Left ventricle myocardium inferior (tissue), 1 donor: ENCODE data around the gene MLEC. TPM values are rescaled to one million over a fixed set of nuclear protein-coding genes. Genes with fewer than 3 reads are reported as not detected.

ENCODE experiments used
- DNase-seq: peaks from one replicate; pipeline ENCODE4 v3.0.0-alpha.2; 2020
- H3K27ac ChIP-seq: fragments of 200-600 bp; replicated peaks from 2 replicates; pipeline ENCODE4 v1.8.0; 2021
- H3K27me3 ChIP-seq: fragments of 200-600 bp; 2 replicates; pipeline ENCODE4 v1.8.0; 2021; ENCODE audit warnings: low read depth
- H3K36me3 ChIP-seq: fragments of 200-600 bp; 2 replicates; pipeline ENCODE4 v1.8.0; 2021
- H3K4me1 ChIP-seq: fragments of 200-600 bp; 2 replicates; pipeline ENCODE4 v1.8.0; 2021
- H3K4me3 ChIP-seq: fragments of 200-600 bp; 2 replicates; pipeline ENCODE4 v1.8.0; 2021; ENCODE audit warnings: mild to moderate bottlenecking, moderate library complexity
- H3K9me3 ChIP-seq: fragments of 200-600 bp; replicated peaks from 2 replicates; pipeline ENCODE4 v1.8.0; 2021
- intact Hi-C: fragments of 100-400 bp; cut with micrococcal nuclease; formaldehyde crosslinking; loops from one replicate; pipeline ENCODE4 v1.11.0; 2022
- total RNA-seq: library from RNA; stranded (reverse); fragmentation: NEBNext Ultra II Directional; extraction: Animal tissue kit (Norgen Biotek cat#: 25700); gene quantifications from one replicate; pipeline ENCODE4 v1.2.1, GENCODE V29; 2021
- TF ChIP-seq, protein P1 (sequence below): fragments of 200-600 bp; IDR thresholded peaks from 2 replicates; pipeline ENCODE4 v1.8.0; 2021; ENCODE audit warnings: antibody characterized with exemption, mild to moderate bottlenecking, borderline replicate concordance
- donor health status: DM: no; HTN: yes; CAD: no; lungs with severe emphysema.

Gene MLEC
- total RNA-seq, 1 donor from 2014 or later, result 120 TPM

DNA sequence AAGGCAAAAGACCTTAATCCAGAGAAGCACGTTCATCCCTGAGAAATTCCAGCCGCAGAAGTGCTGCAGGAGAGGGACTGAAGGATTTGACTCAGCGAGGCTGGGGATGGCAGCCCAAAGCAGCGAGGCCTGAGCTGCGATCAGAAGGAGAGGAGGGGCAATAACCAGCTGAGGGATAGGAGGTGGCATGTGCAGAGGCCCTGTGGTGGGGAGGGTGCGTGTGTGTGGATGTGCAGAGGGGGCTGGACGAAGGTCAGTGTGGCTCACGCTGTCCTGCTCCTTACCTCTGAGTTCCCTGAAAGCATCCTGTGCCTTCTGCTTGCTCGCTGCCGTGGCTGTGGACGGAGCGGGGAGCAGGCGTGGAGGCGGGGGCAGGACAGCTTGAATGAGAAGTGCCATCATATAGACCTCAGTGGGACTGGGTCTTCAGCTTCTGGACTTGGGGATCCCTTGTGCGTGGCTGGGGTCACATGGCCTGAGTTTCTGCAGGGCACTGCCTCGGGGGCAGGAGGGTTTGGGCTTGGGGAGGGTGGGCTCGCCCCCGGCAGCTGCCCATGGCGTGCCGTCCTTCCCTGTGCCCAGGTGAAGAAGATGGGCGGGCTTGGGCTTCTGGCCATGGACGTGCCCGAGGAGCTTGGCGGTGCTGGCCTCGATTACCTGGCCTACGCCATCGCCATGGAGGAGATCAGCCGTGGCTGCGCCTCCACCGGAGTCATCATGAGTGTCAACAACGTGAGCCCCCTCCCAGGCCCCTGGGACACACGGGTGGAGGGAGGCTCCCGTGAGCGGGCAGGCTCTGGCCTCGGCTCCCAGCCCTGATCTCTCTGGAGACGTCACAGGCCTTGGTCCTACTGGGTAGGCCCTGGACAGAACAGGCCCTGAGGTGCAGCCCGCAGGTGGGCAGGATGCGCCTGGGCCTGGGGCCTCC is 49.7 kb downstream of the MLEC start:
- no peak for DNase-seq
- Histone ChIP-seq H3K9me3 (no peaks in the 10 kb centered on the region), H3K4me3 (no peak overlapping the region), H3K27me3 (no peaks in the 10 kb centered on the region), H3K4me1 (no peaks in the 10 kb centered on the region), H3K27ac (no peak overlapping the region), H3K36me3 (peaks cover 26% of the 10 kb centered on the region)
- TF ChIP-seq, protein P1, sequence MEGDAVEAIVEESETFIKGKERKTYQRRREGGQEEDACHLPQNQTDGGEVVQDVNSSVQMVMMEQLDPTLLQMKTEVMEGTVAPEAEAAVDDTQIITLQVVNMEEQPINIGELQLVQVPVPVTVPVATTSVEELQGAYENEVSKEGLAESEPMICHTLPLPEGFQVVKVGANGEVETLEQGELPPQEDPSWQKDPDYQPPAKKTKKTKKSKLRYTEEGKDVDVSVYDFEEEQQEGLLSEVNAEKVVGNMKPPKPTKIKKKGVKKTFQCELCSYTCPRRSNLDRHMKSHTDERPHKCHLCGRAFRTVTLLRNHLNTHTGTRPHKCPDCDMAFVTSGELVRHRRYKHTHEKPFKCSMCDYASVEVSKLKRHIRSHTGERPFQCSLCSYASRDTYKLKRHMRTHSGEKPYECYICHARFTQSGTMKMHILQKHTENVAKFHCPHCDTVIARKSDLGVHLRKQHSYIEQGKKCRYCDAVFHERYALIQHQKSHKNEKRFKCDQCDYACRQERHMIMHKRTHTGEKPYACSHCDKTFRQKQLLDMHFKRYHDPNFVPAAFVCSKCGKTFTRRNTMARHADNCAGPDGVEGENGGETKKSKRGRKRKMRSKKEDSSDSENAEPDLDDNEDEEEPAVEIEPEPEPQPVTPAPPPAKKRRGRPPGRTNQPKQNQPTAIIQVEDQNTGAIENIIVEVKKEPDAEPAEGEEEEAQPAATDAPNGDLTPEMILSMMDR, result no peak
- intact Hi-C loops, result loop anchor here (2.0 kb wide), 1 partner anchor 66 kb away; no protein-coding TSS in a partner anchor

DNA sequence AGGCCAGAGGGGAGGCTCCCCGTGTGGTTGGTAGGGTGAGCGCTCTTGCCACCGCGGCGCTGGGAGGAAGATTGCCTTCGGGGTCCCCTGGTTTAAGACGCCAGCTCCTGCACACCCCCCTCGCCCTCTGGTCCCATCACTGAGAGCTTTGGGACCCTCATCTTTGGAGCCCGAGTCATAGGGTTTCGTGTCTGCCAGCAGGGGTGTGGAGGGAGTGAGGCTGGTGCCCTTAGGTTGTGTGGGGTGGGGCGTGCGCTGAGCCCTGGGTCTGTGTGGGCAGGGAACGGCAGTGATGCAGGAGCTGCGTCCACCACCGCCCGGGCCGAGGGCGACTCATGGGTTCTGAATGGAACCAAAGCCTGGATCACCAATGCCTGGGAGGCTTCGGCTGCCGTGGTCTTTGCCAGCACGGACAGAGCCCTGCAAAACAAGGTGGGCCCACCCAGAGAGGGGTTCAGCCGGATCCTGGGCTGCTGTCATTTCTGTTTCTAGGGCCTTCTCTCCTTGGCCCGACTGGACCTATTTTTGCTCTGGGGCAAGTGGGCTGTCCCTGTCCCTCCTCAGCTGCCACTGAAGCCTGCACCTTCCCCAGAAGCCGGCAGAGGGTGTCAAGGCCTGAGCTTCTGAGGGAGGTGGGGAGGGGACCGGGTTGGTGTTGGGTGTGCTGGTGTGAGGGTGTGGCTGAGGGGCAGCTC is 50.8 kb downstream of the MLEC start:
- intact Hi-C loops, result loop anchor here (2.0 kb wide), 1 partner anchor 65 kb away; no protein-coding TSS in a partner anchor
- no peak overlapping the region for H3K27ac ChIP-seq

DNA sequence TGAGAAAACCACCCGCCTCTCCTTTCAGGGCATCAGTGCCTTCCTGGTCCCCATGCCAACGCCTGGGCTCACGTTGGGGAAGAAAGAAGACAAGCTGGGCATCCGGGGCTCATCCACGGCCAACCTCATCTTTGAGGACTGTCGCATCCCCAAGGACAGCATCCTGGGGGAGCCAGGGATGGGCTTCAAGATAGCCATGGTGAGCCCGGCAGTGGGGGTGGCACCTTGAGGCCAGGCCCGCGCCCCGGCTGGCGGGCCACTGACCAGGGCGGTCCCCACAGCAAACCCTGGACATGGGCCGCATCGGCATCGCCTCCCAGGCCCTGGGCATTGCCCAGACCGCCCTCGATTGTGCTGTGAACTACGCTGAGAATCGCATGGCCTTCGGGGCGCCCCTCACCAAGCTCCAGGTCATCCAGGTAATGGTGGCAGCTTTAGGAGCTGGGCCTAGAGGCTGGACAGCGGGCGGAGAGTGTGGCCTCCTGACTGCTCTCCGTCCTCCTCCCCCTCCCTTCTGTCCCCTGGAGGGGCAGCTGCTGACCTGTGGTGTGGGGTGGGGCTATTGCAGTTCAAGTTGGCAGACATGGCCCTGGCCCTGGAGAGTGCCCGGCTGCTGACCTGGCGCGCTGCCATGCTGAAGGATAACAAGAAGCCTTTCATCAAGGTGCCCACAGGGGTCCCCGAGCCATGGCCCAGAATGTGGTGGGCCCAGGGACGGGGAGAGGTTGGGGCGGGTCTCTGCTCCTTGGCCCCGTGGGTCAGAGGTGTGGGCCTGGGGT is 51.5 kb downstream of the MLEC start:
- TF ChIP-seq, protein P1, result no peak
- no peak overlapping the region for H3K27ac ChIP-seq
- intact Hi-C loops, result no loop called here
- DNase-seq, result no peak
- H3K27me3 ChIP-seq, result no peaks in the 10 kb centered on the region
- H3K4me1 ChIP-seq, result no peaks in the 10 kb centered on the region
- H3K4me3 ChIP-seq, result no peak overlapping the region
- H3K36me3 ChIP-seq, result peaks cover 26% of the 10 kb centered on the region
- no peaks in the 10 kb centered on the region for H3K9me3 ChIP-seq

More for the DNA sequence above, 50.8 kb downstream of the MLEC start:
- H3K27me3 ChIP-seq, result no peaks in the 10 kb centered on the region
- DNase-seq, result no peak
- H3K4me1 ChIP-seq, result no peaks in the 10 kb centered on the region
- no peak overlapping the region for H3K4me3 ChIP-seq
- TF ChIP-seq, protein P1, result peak; percentile 15
- H3K36me3 ChIP-seq, result peaks cover 26% of the 10 kb centered on the region
- no peaks in the 10 kb centered on the region for H3K9me3 ChIP-seq

DNA sequence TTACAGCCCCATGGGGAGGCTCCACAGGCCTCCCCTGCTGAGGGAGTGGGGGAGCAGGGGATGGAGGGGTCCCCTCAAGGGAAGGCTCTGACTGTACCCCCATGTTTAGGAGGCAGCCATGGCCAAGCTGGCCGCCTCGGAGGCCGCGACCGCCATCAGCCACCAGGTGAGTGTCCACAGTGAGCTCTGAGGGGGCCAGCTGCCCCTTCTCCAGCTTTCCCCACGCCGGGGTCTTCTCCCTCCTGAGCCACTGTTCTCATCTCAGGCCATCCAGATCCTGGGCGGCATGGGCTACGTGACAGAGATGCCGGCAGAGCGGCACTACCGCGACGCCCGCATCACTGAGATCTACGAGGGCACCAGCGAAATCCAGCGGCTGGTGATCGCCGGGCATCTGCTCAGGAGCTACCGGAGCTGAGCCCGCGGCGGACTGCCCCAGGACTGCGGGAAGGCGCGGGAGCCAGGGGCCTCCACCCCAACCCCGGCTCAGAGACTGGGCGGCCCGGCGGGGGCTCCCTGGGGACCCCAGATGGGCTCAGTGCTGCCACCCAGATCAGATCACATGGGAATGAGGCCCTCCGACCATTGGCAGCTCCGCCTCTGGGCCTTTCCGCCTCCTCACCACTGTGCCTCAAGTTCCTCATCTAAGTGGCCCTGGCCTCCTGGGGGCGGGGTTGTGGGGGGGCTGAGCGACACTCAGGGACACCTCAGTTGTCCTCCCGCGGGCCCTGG is 52.2 kb downstream of the MLEC start:
- Histone ChIP-seq H3K4me3 (no peak overlapping the region), H3K27me3 (no peaks in the 10 kb centered on the region), H3K9me3 (no peaks in the 10 kb centered on the region), H3K36me3 (peaks cover 22% of the 10 kb centered on the region), H3K4me1 (no peaks in the 10 kb centered on the region), H3K27ac (no peak overlapping the region)
- intact Hi-C loops, result no loop called here
- TF ChIP-seq, protein P1, result no peak
- DNase-seq, result no peak
